Hematopoietic multipotent progenitor cell treated with erythropoietin and hydrocortisone succinate and interleukin-3 and kit ligand, for 8 days (in vitro differentiated cells): ENCODE results near the gene ICA1.
"Not testable (repeated sequence)": the region's sequence is repeated elsewhere in the genome, so short reads cannot be mapped to it uniquely, and the experiment has no call there.

Experiments used
- DNase-seq: peaks from one replicate; pipeline ENCODE4 v3.0.0-alpha.2; 2015

ICA1 gene

GRCh38 chr7:8260871-8261694, 884 bp downstream of the ICA1 start:
- peak; percentile 72 for DNase-seq

GRCh38 chr7:8259586-8260222, 2.3 kb downstream of the ICA1 start:
- DNase-seq: no peak

- no peak for DNase-seq
Measured at GRCh38 chr7:8258734-8259133, 3.2 kb downstream of the ICA1 start.

- DNase-seq: no peak
Measured at GRCh38 chr7:8258166-8258565, 3.8 kb downstream of the ICA1 start.

GRCh38 chr7:8255680-8256655, 6.0 kb downstream of the ICA1 start:
- no peak for DNase-seq

GRCh38 chr7:8254667-8255066, 7.3 kb downstream of the ICA1 start:
- DNase-seq: no peak

- no peak for DNase-seq
Measured at GRCh38 chr7:8254215-8254614, 7.8 kb downstream of the ICA1 start.

GRCh38 chr7:8251195-8251594, 10.8 kb downstream of the ICA1 start:
- DNase-seq: no peak

- DNase-seq: no peak
Measured at GRCh38 chr7:8250547-8250946, 11.4 kb downstream of the ICA1 start.

- DNase-seq: no peak
Measured at GRCh38 chr7:8249121-8249520, 12.8 kb downstream of the ICA1 start.

- no peak for DNase-seq
Measured at GRCh38 chr7:8246020-8246419, 15.9 kb downstream of the ICA1 start.

- not testable (repeated sequence) for DNase-seq
Measured at GRCh38 chr7:8245032-8245431, 16.9 kb downstream of the ICA1 start.

- not testable (repeated sequence) for DNase-seq
Measured at GRCh38 chr7:8243059-8243458, 18.9 kb downstream of the ICA1 start.

- DNase-seq: not testable (repeated sequence)
Measured at GRCh38 chr7:8239702-8240362, 22.1 kb downstream of the ICA1 start.

GRCh38 chr7:8236780-8237407, 25.1 kb downstream of the ICA1 start:
- no peak for DNase-seq

- peak; percentile 98 for DNase-seq
Measured at GRCh38 chr7:8232999-8233847, 28.7 kb downstream of the ICA1 start.

- peak; percentile 83 for DNase-seq
Measured at GRCh38 chr7:8229927-8230326, 32.0 kb downstream of the ICA1 start.

GRCh38 chr7:8228766-8229674, 32.9 kb downstream of the ICA1 start:
- DNase-seq: peak; percentile 52

- no peak for DNase-seq
Measured at GRCh38 chr7:8228068-8228467, 33.9 kb downstream of the ICA1 start.

- DNase-seq: peak; percentile 67
Measured at GRCh38 chr7:8227261-8227660, 34.7 kb downstream of the ICA1 start.
